Gastrocnemius medialis (tissue), 4 donors: ENCODE results near the gene KLHL21. TPM values are rescaled to one million over a fixed set of nuclear protein-coding genes. Genes with fewer than 3 reads are reported as not detected.

ENCODE experiments used
- ATAC-seq, 2 donors: fragments of 150-250 bp; one replicate each; pipeline ENCODE4 v1.9.1; 2016
- DNase-seq, 2 donors: peaks; one replicate each; pipeline ENCODE4 v3.0.0-alpha.2; 2019
- H3K27ac ChIP-seq, 4 donors: fragments of 200-600 bp; sonication (generic); 1 replicate in 1 of 4; 2 replicates in 3 of 4; pipeline ENCODE4 v1.5.1; 2016 to 2018; ENCODE audit warnings: mild to moderate bottlenecking in 2 of 4, moderate library complexity in 1 of 4
- H3K27me3 ChIP-seq, 3 donors: fragments of 200-600 bp; sonication (generic) in 2 of 3; 1 replicate in 1 of 3; 2 replicates in 2 of 3; pipeline versions ENCODE4 v1.5.1 to v1.6.0; 2016 to 2019; ENCODE audit warnings: mild to moderate bottlenecking in 1 of 3, moderate library complexity in 1 of 3
- H3K36me3 ChIP-seq, 2 donors: fragments of 200-600 bp; sonication (generic) in 1 of 2; one replicate each; pipeline ENCODE4 v1.5.1; 2017 to 2018
- H3K4me1 ChIP-seq, 2 donors: fragments of 200-600 bp; sonication (generic) in 1 of 2; one replicate each; pipeline ENCODE4 v1.5.1; 2016 to 2017; ENCODE audit warnings: mild to moderate bottlenecking in 2 of 2
- H3K4me3 ChIP-seq, 4 donors: fragments of 200-600 bp; sonication (generic) in 3 of 4; 1 replicate in 1 of 4; 2 replicates in 3 of 4; pipeline ENCODE4 v1.5.1; 2016 to 2019; ENCODE audit warnings: mild to moderate bottlenecking in 2 of 4
- H3K9me3 ChIP-seq, 3 donors: fragments of 200-600 bp; sonication (generic) in 2 of 3; 1 replicate in 1 of 3; 2 replicates in 2 of 3; pipeline ENCODE4 v1.5.1; 2016 to 2019
- POLR2A ChIP-seq, 2 donors: fragments of 450-650 bp; IDR thresholded peaks; one replicate each; pipeline ENCODE4 v1.6.1; 2017; ENCODE audit warnings: antibody characterized with exemption in 2 of 2, mild to moderate bottlenecking in 2 of 2, moderate library complexity in 2 of 2
- in situ Hi-C, 4 donors: fragments of 200-750 bp; cut with MboI; loops; one replicate each; pipeline versions ENCODE4 v1.15.0 to v1.8.0; 2017; ENCODE audit warnings: low sequenced_read_pairs in 4 of 4
- intact Hi-C: fragments of 100-400 bp; cut with DNase I; formaldehyde crosslinking; loops from one replicate; pipeline ENCODE4 v1.15.1; 2023; ENCODE audit warnings: low total_unique reads
- total RNA-seq, 4 donors: library from RNA; depleted of rRNA; stranded (reverse); fragments of >200 nt; gene quantifications; one replicate each; pipeline versions ENCODE4 v1.1.0 to v1.2.3, GENCODE V29; 2016
- TF ChIP-seq, protein P1 (sequence below), 5 experiments: fragments of 450-650 bp in 3 of 5; fragments of 200-600 bp in 2 of 5; sonication (generic) in 2 of 5; IDR thresholded peaks in 4 of 5; conservative IDR thresholded peaks in 1 of 5; 1 replicate in 4 of 5; 2 replicates in 1 of 5; pipeline ENCODE4 v1.5.1; 2016 to 2019; ENCODE audit warnings: antibody characterized with exemption in 5 of 5, mild to moderate bottlenecking in 3 of 5, moderate library complexity in 3 of 5

Gene KLHL21
- total RNA-seq, 4 donors from 2014 or later = 176 to 481 (median 267) TPM

DNA sequence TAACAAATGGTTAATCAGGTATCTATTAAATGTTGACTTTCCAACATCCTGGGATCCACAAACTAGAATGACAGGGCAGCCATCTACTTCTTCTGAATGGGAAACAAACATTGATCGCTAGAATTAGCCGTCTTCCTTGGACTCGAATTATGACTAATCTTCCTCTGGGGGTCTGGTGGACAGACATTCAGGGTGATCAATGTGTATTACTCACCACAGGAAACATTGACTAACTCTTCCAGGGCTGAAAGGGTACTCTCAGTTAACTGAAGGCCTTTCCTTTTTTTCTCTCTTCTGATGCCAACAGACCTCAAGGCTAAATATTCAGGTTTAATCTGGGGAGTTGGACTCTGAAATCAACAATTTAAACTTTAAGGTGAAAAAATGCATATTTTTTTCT is 57.8 kb downstream of the KLHL21 start:
- in situ Hi-C loops = no loop called here
- DNase-seq (no peak), ATAC-seq (no peak)
- TF ChIP-seq POLR2A (IDR thresholded peaks at IDR 0.05) = no peak
- TF ChIP-seq, protein P1, sequence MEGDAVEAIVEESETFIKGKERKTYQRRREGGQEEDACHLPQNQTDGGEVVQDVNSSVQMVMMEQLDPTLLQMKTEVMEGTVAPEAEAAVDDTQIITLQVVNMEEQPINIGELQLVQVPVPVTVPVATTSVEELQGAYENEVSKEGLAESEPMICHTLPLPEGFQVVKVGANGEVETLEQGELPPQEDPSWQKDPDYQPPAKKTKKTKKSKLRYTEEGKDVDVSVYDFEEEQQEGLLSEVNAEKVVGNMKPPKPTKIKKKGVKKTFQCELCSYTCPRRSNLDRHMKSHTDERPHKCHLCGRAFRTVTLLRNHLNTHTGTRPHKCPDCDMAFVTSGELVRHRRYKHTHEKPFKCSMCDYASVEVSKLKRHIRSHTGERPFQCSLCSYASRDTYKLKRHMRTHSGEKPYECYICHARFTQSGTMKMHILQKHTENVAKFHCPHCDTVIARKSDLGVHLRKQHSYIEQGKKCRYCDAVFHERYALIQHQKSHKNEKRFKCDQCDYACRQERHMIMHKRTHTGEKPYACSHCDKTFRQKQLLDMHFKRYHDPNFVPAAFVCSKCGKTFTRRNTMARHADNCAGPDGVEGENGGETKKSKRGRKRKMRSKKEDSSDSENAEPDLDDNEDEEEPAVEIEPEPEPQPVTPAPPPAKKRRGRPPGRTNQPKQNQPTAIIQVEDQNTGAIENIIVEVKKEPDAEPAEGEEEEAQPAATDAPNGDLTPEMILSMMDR (IDR thresholded peaks at IDR 0.05 in 4 of 5, conservative IDR thresholded peaks at IDR 0.05 in 1 of 5) = no peak
- H3K27me3 ChIP-seq = no peaks in the 10 kb centered on the region
- no peaks in the 10 kb centered on the region for H3K4me1 ChIP-seq
- intact Hi-C loops = no loop called here
- peaks cover 0 to 78% of the 10 kb centered on the region in 2 donors for H3K36me3 ChIP-seq
- H3K9me3 ChIP-seq = no peaks in the 10 kb centered on the region
- H3K27ac ChIP-seq = no peak overlapping the region
- no peak overlapping the region for H3K4me3 ChIP-seq

Other genes starting within 250 kb of the KLHL21 start
- 1 to 10 TPM; 1.3 to 5.8 (median 3.2) TPM for gene ACOT7, start 209.1 kb downstream of the KLHL21 start, total RNA-seq
- under 1 TPM in 1 of 4 donors, not detected in 3; 0.24 TPM for gene HES2, start 182.9 kb downstream of the KLHL21 start, total RNA-seq
- gene ESPN, start 178.1 kb downstream of the KLHL21 start, total RNA-seq = under 1 TPM in 1 of 4 donors, not detected in 3; 0.41 TPM
- 1 to 10 TPM; 1.0 to 4.2 (median 2.7) TPM for gene TNFRSF25, start 136.7 kb downstream of the KLHL21 start, total RNA-seq
- 1 to 10 TPM; 1.2 to 2.3 (median 1.6) TPM for gene PLEKHG5, start 111.2 kb downstream of the KLHL21 start, total RNA-seq
- 10 to 100 TPM; 13.6 to 33.0 (median 21.9) TPM for gene NOL9, start 48.4 kb downstream of the KLHL21 start, total RNA-seq
- not detected for gene TAS1R1, start 47.6 kb downstream of the KLHL21 start, total RNA-seq
- gene ZBTB48, start 22.9 kb downstream of the KLHL21 start, total RNA-seq = 10 to 100 TPM in 3 of 4 donors, 1 to 10 TPM in 1; 9.3 to 14.5 (median 11.3) TPM
- 1 to 10 TPM; 4.7 to 8.5 (median 5.3) TPM for gene PHF13, start 10.9 kb upstream of the KLHL21 start, total RNA-seq
- 10 to 100 TPM; 16.7 to 31.0 (median 24.2) TPM for gene THAP3, start 22.0 kb upstream of the KLHL21 start, total RNA-seq
- 10 to 100 TPM; 23.3 to 40.7 (median 30.8) TPM for gene DNAJC11, start 98.9 kb upstream of the KLHL21 start, total RNA-seq
- gene CAMTA1, start 182.6 kb upstream of the KLHL21 start, total RNA-seq = 100 to 1,000 TPM in 1 of 4 donors, 10 to 100 TPM in 3; 60.5 to 113 (median 70.4) TPM